Cardiac muscle cell (in vitro differentiated cells and primary cell): ENCODE measurements around the gene PHEX. TPM values are rescaled to one million over a fixed set of nuclear protein-coding genes. Genes with fewer than 3 reads are reported as not detected.

Experiments
- DNase-seq, 2 donors: peaks; one replicate each; pipeline versions ENCODE4 v3.0.0 to v3.0.0-alpha.2; 2010 to 2017; ENCODE audit warnings: low read depth in 1 of 2, low spot score in 1 of 2
- H3K27ac ChIP-seq: fragments of 200-600 bp; sonication (generic); 2 replicates; pipeline ENCODE4 v1.5.1; 2016
- H3K27me3 ChIP-seq: fragments of 200-600 bp; sonication (generic); 2 replicates; pipeline ENCODE4 v1.6.0; 2016; ENCODE audit warnings: control low read depth
- H3K36me3 ChIP-seq: fragments of 200-600 bp; sonication (generic); 2 replicates; pipeline ENCODE4 v1.5.1; 2016; ENCODE audit warnings: control low read depth
- H3K4me1 ChIP-seq: fragments of 200-600 bp; sonication (generic); 2 replicates; pipeline ENCODE4 v1.8.1; 2017; ENCODE audit warnings: low read depth, mild to moderate bottlenecking, mixed run types
- H3K4me3 ChIP-seq: fragments of 200-600 bp; sonication (generic); 2 replicates; pipeline ENCODE4 v1.5.1; 2016; ENCODE audit warnings: mild to moderate bottlenecking
- H3K9me3 ChIP-seq: fragments of 200-600 bp; sonication (generic); 2 replicates; pipeline ENCODE4 v1.5.1; 2017; ENCODE audit warnings: low read depth, mild to moderate bottlenecking, control low read depth
- CTCF ChIP-seq: IDR thresholded peaks from 2 replicates; pipeline ENCODE4 v1.5.1; 2012; ENCODE audit warnings: low read depth, mild to moderate bottlenecking, low read length
- polyA plus RNA-seq: library from polyadenylated mRNA; unstranded; fragments of >200 nt; fragmentation: Nextera tagmentation; extraction: Ambion mirVana; gene quantifications from 2 replicates; pipeline ENCODE4 v1.2.1, GENCODE V29; 2016
- total RNA-seq: library from RNA; depleted of rRNA; stranded (reverse); fragments of >200 nt; gene quantifications from 2 replicates; pipeline ENCODE4 v1.2.3, GENCODE V29; 2016

Gene PHEX
- total and polyA plus RNA-seq, 2 experiments from 2014 or later, result 0.21 to 0.62 TPM

- no peaks in the 10 kb centered on the region for H3K9me3 ChIP-seq
- DNase-seq, result peak; percentile 67 to 80
- H3K36me3 ChIP-seq, result no peaks in the 10 kb centered on the region
- H3K4me1 ChIP-seq, result no peaks in the 10 kb centered on the region
- no peaks in the 10 kb centered on the region for H3K27me3 ChIP-seq
- TF ChIP-seq CTCF, result peak; percentile 72
- H3K4me3 ChIP-seq, result no peak overlapping the region
- H3K27ac ChIP-seq, result no peak overlapping the region
Observed at GRCh38 chrX:22081475-22082092, 49.5 kb downstream of the PHEX start.

GRCh38 chrX:22086003-22086402 is 53.9 kb downstream of the PHEX start:
- no peak for DNase-seq
- Histone ChIP-seq H3K27me3 (no peaks in the 10 kb centered on the region), H3K4me1 (no peaks in the 10 kb centered on the region), H3K36me3 (no peaks in the 10 kb centered on the region), H3K9me3 (no peaks in the 10 kb centered on the region), H3K4me3 (no peak overlapping the region), H3K27ac (no peak overlapping the region)
- no peak for TF ChIP-seq CTCF

GRCh38 chrX:22087011-22087557 is 55.0 kb downstream of the PHEX start:
- Histone ChIP-seq H3K36me3 (no peaks in the 10 kb centered on the region), H3K27ac (no peak overlapping the region), H3K4me3 (no peak overlapping the region), H3K4me1 (no peaks in the 10 kb centered on the region), H3K9me3 (no peaks in the 10 kb centered on the region), H3K27me3 (no peaks in the 10 kb centered on the region)
- no peak for DNase-seq
- TF ChIP-seq CTCF, result no peak

GRCh38 chrX:22088326-22088725 is 56.2 kb downstream of the PHEX start:
- no peak for DNase-seq
- Histone ChIP-seq H3K4me3 (no peak overlapping the region), H3K27ac (no peak overlapping the region), H3K27me3 (no peaks in the 10 kb centered on the region), H3K4me1 (no peaks in the 10 kb centered on the region), H3K9me3 (no peaks in the 10 kb centered on the region), H3K36me3 (no peaks in the 10 kb centered on the region)
- TF ChIP-seq CTCF, result no peak

- H3K36me3 ChIP-seq, result no peaks in the 10 kb centered on the region
- peaks cover 7% of the 10 kb centered on the region for H3K4me1 ChIP-seq
- H3K27ac ChIP-seq, result no peak overlapping the region
- no peaks in the 10 kb centered on the region for H3K27me3 ChIP-seq
- peak in 1 of 2 donors; percentile 61 for DNase-seq
- TF ChIP-seq CTCF, result no peak
- no peak overlapping the region for H3K4me3 ChIP-seq
- H3K9me3 ChIP-seq, result no peaks in the 10 kb centered on the region
Observed at GRCh38 chrX:22090181-22090580, 58.1 kb downstream of the PHEX start.
